OCI-LY1 (cell line): ENCODE data around the gene CATSPERD.

Source experiments
- CTCF ChIP-seq: fragments of 200-600 bp; sonication (generic), shearing (Covaris generic); IDR thresholded peaks from 2 replicates; pipeline ENCODE4 v1.5.1; 2017; ENCODE audit warnings: mild to moderate bottlenecking, antibody characterized with exemption, low read length, moderate library complexity, mixed read lengths
- EZH2 ChIP-seq: fragments of 200-600 bp; sonication (generic), shearing (Covaris generic); IDR thresholded peaks from 2 replicates; pipeline ENCODE4 v1.8.0; 2017; ENCODE audit warnings: borderline replicate concordance, mixed run types, mild to moderate bottlenecking, antibody characterized with exemption, low read length, moderate library complexity, mixed read lengths

DNA sequence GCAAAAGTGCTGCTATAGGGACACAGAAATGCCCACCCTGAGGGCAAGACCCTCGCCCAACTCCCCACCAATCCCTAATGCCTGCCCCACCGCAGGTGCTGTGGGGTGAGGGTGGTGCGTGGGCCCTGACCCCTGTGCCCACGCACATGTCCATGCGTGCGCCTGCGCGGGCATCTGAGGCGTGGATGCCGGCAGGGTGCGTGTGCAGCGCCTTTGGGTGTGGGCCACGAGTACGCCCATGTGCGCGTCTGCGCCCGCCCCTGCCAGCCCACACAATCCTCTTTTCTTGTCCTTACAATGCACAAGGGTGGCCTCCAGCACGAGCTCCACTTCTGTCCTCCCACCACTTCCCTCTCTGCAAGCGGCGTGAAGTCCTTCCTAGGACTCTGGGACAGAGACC lies 104.7 kb downstream of the CATSPERD start:
- TF ChIP-seq CTCF (no peak), EZH2 (no peak)
